GM19099 (cell line): Measurements from ENCODE around the gene KCNAB1.

Experiments
- POLR2A ChIP-seq: IDR thresholded peaks from 3 replicates; pipeline ENCODE4 v1.6.1; 2011; ENCODE audit warnings: low read depth; ENCODE audit not compliant: insufficient read length; ENCODE audit errors: extremely low read depth

KCNAB1 gene

DNA sequence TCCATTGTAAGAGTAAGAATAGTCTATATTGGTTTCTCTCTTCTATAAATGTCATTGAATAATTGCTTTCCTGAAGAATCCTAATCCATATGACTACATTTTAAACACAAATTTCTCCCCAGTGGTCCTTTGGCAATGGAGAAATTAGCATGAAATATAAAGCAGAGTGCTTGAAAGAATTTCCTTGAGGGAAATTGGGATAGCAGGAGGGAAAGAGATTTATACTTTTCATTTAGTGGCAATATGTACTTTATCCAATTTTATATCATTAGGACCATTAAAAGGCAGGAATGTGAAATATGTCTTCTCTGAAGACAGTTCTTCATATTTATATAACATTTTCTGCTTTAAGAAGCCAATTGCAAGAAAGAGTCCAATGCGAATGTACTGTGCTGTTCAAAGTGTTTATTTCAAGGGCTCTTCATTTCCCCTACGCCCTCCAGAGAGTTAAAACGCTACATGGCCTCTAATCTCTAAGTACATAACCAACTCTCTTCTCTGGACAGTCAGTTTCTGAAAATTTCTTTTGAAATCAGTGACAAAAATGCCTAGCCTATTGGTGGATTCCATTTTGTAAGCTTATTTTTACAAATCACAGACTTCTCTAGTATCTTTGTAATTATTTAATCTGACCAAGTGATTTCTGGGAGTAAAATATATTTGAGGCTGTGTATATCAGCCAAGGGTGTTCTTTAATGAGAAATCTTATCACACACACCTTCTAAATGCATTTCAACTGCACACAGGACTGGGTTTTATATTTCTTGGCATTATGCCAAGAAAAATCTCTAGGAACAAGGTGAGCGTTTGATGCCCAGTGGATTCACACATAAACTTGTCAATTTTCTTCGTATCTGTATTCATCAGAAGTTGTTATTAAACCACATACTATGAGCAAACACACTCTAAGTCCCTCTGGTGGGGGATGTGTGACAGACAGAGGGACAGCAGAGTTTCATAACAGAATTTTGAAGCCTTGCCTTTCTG, 51.2 kb downstream of the KCNAB1 start:
- TF ChIP-seq POLR2A: no peak

DNA sequence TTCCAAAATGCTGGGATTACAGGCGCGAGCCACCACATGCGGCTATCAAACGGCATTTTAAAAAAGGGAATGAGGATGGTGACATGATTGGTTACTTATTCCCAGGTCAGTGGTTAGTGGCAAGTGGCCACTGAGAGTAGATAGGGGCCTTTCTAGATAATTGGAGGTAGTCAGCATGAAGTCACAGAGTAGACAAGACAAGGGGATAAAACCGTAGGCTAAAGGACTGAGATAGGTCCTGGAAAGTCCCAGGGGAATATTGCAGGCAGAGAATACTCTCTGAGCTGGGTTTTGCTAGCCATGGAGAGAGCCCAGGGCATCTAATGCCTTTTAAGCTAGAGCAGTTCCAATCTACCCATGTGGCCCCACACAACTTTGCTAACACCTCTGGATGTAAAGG, 52.2 kb downstream of the KCNAB1 start:
- no peak for TF ChIP-seq POLR2A

DNA sequence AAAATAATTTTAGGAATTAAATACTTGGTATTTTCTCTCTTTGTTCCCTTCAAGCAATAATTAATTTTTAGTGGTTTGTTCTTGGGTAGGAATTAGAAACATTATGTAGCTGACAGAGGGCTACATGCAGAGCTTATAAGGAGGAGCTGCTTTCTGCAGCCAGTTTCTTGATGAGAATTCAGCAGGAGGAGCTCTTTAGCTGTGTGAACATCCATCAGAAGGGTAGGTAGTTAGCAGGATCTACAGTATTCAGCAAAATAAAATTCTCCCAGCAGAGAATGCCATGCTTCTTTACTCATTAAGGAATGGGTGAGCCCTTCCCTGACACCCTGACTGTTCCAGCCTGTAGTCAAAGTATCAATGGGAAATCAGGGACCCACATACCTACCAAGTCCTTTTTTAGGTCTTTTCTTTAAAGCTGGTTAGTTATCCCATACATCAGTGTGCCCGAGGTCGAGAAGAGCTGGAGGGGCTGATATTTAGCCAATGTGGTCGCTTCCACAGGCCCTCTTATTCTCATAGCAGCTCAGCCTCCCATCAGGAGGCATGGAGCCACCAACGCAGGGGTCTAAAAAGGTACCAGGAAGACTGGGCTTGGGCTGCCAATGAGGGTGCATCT, 54.0 kb downstream of the KCNAB1 start:
- TF ChIP-seq POLR2A: no peak

DNA sequence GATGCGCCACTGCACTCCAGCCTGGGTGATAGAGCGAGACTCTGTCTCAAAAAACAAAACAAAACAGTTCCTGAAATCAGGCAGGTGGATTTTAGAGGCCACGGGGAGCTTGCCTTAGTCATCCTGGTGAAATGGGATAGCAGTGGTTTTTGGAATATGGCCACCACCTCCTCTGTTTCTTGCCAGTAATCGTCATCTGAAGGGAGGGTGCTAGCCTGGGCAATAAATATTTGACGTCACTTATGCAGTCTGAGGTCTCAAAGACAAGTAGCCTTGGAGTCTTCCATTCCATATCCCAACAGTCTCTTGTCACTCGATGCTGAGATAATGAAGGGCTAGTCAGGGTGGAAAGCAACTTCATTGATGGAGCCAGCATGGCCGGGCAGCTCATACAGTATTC, 55.2 kb downstream of the KCNAB1 start:
- no peak for TF ChIP-seq POLR2A

DNA sequence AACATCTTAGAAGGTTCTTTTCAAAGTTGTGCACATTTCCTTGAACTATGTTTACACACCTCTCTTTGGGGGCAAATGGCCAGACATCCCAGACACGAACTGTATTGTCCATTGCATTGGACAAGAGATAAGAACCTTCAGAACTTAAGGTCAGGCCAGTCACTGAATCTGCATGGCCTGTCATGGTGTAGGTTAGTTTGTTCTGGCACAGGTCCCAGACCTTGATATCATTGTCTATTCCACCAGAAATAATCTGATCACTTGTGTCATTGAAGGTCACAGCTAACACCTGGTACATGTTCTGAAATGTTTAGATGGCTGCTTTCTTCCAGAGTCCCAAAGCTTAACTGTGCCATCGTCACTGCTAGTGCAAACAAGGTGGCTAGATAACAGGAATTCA, 55.7 kb downstream of the KCNAB1 start:
- TF ChIP-seq POLR2A: no peak

DNA sequence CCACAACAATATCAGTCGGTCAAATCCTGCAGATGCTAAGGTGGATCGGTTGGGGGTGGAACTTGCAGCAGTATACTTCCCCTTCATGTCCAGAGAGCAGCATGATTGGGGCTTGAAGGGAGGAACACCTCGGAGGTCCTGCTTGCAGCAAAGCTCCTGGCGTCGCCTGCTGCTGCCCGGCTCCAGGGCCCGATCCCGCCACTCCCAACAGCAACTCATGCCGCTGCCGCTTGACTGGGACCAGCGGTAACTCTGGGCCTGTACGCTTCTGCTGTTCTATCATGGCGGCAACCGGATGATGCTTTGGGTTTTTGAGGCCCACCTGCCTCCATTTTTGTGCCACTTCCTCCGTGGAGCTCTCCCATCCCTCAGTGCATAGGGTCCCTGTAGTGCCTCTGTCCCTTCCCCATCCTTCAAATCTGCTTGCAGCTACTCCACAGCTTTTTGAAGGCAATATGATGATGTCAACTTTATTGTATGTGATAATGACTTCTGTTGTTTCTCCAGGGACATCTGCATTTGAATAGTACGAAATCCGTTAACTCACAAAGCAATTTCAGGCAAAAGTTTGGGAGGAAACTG, 56.3 kb downstream of the KCNAB1 start:
- no peak for TF ChIP-seq POLR2A

DNA sequence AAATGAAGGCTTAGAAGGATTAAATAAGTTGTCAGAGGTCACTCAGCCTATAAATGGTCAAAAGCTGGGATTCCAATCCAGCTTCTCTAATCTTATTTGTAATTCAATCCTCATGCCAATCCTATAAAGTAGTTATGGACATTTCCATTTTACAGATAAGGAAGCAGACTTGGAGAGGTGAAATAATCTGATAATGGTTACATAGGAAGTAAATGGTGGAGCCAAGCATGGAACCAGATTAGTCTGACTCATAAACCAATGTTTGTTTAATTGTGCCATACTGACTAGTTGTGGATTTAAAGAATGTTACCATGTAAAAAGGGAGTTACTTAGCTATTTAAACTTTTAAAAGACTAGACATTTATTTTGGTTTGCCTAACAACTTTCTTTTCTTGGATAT, 59.7 kb downstream of the KCNAB1 start:
- no peak for TF ChIP-seq POLR2A

DNA sequence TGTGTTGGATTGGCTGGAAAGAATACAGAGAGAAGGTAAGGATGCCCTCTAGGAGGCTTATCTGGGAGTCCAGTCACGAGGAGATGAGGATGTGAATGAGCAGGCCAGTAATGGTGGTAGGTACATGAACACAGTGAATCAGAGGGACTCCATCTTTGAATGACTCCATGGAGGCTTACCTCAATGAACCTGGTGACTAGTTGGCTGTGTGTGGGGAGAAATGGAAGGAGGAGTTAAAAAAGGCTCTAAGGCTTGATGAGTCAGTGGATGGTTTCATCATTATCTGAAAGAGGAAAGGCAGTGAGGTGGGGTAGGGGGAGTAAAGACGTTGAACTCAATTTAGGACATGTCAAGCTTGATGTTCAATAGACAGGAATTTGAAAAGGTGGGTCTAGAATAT, 61.1 kb downstream of the KCNAB1 start:
- TF ChIP-seq POLR2A: no peak

DNA sequence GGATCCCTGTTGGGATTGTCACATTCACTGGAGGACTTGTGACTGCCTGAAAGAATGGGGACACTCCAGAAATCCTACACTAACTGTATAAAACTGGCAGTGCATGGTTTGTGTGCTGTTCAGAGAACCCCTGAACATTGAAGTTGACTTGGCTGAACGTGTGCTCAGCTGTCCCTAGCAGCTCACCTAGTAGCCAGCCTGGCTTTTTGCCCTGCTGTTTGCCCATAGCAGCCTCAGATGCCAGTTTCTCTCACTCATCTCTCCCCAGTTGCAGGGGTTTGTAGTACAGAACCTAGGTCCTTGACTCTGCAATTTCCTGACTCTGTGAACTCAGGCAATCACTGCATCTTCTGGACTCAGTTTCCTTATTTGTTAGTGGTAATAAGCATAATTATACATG, 63.0 kb downstream of the KCNAB1 start:
- TF ChIP-seq POLR2A: no peak

DNA sequence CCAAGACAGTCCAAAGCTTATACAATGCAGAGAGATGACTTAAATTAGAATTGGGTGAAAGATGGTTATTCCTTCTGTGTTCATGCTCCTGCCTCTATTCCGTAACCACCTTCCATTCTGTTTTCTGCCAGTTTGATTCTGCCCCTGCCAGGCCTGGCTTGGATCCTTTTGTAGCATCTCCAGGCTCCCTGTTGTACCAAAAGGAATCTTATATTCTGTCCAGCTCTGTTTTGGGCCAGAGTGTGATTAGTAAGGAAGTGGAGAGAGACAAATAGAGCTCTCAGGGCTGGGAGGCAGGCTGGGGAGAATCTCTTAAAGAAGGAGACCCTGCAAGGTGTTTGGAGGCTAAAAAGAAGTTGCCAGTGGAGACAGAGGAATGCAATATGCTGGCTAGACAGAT, 63.8 kb downstream of the KCNAB1 start:
- TF ChIP-seq POLR2A: no peak

DNA sequence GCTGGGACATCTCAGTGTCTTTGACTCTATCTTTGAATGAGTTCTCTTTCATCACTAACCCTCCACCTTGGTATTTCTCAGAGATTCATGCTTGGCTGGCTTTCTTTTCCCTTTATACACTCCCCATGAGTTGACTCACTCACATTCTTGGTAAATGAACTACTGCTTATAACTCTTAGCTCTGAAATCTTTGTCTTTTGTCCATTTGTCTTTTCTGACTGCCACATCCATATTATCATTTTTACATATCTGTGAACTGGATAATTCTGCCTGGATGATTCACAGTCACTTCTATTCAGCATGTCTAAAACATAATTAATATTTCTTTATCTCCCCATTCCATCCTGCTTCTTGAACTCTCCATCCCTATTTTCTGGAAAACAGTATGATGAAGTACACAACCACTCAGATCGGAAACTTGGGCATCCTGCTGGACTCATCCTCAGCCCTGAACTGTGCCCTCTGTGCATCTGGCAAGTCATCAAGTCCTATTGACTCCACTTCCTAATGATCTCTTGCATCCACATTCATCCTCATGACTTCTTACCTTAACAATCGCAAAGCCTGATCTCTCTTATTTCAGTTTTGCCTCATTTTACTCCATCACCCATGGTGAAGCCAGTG, 66.9 kb downstream of the KCNAB1 start:
- TF ChIP-seq POLR2A: no peak

DNA sequence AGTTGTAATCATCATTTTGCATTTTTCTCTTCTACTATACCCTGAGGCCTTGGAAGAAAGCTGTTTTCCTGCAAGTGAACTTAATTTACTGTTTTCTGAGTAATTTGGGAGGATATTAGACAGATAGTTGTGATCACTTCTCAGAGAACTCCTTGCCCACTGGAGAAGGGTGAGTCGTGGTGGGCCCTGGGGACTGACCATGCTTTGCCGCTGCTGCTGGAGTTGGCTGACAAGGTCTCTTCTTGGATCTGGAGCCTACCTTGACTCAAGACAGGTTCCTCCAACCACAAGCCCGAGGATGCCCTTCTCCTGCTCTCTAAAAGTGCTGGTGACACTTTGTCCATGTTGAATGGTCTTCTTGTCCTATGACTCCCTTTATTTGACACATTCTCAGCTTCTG, 68.4 kb downstream of the KCNAB1 start:
- no peak for TF ChIP-seq POLR2A

DNA sequence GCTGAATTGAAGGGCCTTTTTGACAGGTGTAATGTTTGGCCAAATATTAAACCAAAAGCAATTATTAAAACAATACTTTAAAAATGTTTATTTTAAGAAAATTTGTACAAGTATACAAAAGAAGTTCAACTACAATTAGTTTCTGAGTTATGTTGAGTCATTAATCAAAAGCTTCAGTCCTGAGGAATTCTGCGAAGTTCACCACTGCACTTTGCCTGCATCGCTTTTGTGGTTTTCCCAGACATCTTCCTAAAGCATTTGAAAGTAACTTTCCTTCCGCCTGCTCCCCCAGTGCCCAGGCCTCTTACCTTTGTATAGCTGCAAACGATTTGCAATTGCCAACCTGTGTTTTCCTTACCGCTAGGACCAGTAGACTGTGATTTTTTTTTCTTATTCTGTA, 69.5 kb downstream of the KCNAB1 start:
- no peak for TF ChIP-seq POLR2A

DNA sequence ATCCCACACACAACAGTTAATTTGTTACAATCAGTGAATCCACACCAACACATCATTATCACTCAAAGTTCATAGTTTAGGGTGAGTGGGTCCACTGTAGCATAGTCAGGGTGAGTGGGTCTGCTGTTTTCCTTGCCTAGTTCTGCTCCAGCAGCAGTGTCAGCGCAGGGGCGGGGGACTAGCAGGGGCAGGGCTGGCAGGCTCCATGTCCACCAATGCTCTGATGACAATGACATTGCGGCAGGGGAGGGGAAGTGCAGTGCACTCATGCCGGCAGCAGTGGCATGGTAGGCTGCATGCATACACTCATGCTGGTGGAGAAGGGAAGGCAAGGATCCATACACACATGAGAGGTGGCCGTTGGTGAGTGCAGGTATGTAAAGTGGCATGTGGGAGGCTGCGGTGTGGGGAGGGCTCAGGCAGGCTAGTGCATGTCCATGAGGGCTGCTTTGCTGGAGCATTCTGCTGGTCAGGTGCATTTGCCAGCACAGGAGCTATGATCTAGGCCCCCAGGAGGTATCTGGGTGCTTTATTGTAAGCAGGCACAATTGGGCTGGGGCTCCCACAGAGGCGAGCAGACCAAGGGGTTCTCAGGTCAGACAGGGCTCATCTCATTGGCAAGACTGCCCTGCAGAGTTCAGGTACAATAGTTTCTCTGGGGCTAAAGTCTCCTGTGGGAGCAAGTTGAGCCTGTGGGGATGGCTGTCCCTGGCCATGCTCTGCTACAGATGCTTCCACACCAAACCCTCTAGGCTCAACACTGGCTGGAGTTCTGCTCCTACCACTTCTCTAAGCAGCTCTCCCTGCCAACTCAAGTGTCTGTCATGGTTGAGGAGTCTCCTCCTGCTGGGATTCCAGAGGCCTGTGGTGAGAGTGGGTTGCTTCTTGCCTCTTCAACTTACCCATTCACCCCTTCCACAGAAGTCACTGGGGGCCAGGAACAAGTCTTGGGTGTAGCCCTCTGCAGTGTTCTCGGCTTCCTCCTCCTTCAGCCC, 81.3 kb downstream of the KCNAB1 start:
- no peak for TF ChIP-seq POLR2A

DNA sequence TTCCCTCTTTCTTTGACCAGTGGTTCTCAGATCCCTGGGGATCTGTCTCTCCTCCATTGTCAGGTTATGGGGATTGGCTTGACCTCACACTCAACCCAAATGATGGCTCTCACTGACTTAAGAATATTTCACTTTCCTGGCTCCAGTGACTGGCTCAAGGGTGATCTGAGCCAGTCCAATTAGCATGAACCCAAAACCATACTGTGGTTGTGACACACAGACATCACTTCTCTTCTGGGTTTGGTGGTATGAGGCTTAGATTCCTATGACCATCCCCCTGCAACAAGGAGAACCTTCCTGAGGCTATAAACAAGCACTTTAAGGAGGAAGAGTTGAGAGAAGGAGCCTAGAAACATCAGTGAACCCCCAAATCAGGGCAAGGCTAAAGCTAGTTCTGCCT, 85.8 kb downstream of the KCNAB1 start:
- no peak for TF ChIP-seq POLR2A
